ENCODE results near the gene EHD1.

Gene EHD1

DNA sequence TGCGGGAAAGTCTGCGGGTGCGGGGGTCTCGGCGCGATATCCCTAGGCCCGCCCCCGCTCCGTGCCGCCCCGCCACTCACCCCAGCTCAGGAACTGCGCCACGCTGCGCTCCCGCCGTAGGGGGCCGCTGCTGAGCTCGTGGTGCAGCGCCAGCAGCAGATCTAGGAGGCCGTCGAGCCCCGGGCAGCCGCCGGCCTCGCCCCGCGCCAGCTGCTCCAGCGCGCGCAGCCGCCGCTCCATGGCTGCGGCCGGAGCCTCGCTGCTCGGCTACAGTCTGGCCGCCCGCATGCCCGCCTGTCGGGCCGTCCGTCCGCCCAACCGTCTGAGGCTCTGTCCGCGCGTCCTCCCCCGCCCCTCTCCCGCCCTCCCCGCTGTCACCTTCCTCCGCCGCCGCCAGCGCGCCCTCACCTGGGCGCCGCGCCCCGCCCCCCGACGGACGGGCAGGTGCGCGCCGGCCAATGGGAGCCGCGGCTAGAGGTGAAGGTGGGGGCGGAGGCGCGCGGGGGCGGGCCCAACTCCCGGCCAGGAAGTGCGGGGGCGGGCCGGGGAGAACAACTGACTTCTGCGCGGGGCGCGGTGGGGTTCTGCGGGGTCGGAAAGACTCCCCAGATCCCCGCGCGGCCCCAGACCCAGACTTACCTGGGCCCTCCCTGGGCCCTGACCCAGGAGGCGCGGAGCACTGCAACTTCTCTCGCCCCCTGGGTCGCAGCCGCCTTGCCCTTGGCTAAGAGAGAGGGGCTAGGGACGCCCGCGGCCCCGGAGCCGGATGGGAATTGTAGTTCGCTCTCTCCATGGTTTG, 33.9 kb downstream of the EHD1 start, which contains the start of gene CDC42BPG:
Gene CDC42BPG, minus strand, starts transcription at position 324 of the 799 bp plus-strand sequence. Its CDS starts 84 bp downstream, at position 240.
- DNase-seq (peak; percentile 71), ATAC-seq (peak; percentile 60)
- H3K27ac Mint-ChIP-seq, result peak within 1 kb of the TSS; percentile 32
- H3K27me3 Mint-ChIP-seq, result no peaks in the 10 kb centered on the region
- H3K9me3 Mint-ChIP-seq, result no peaks in the 10 kb centered on the region
- H3K36me3 Mint-ChIP-seq (ENCODE audit: low read depth), result no peaks in the 10 kb centered on the region
- H3K4me3 Mint-ChIP-seq, result peak within 1 kb of the TSS; percentile 58
- H3K4me1 Mint-ChIP-seq, result peaks cover 35% of the 10 kb centered on the region

DNA sequence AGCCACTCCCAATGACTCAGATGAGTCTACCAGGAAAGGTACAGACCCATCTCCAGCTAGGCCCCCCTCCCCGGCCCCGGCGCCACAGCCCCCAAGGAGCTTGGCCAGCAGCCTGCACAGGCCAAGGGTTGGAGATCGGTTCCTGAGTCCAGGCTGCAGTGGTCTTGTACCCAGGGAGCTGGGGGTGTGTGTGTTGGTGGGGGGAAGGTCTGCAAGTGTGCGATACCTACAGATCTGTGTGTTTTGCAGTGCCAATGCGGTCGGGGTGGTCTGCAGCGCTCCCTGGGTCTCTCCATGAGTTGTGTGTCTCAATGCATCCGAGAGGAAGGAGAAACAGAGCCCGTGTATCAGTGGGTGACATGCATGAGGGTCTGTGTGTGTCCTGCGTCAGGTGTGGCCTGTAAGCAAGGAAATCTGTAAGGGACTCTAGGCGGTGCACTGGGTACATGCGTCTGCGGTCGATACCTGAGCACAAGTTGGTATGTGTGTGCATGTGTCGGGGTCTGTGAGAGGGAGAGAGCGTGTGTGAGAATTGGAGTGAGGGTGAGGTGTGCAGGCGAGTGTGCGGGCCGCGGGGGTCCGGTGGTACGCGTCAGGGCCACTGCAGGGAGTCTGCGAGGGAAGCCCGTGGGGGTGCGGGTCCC, 34.6 kb downstream of the EHD1 start:
- H3K4me3 Mint-ChIP-seq, result peak overlapping the region; percentile 58
- no peak for DNase-seq
- no peak for ATAC-seq
- H3K27ac Mint-ChIP-seq, result peak overlapping the region; percentile 32
- H3K36me3 Mint-ChIP-seq (ENCODE audit: low read depth), result no peaks in the 10 kb centered on the region
- H3K9me3 Mint-ChIP-seq, result no peaks in the 10 kb centered on the region
- H3K27me3 Mint-ChIP-seq, result no peaks in the 10 kb centered on the region
- peaks cover 28% of the 10 kb centered on the region for H3K4me1 Mint-ChIP-seq

- Mint-ChIP-seq H3K4me3 (no peak overlapping the region), H3K9me3 (no peaks in the 10 kb centered on the region), H3K27me3 (no peaks in the 10 kb centered on the region), H3K36me3 (ENCODE audit: low read depth) (no peaks in the 10 kb centered on the region), H3K27ac (no peak overlapping the region), H3K4me1 (peaks cover 20% of the 10 kb centered on the region)
- DNase-seq (no peak), ATAC-seq (no peak)
These were observed 35.4 kb downstream of the EHD1 start for GRCh38 chr11:64842851-64843685.

DNA sequence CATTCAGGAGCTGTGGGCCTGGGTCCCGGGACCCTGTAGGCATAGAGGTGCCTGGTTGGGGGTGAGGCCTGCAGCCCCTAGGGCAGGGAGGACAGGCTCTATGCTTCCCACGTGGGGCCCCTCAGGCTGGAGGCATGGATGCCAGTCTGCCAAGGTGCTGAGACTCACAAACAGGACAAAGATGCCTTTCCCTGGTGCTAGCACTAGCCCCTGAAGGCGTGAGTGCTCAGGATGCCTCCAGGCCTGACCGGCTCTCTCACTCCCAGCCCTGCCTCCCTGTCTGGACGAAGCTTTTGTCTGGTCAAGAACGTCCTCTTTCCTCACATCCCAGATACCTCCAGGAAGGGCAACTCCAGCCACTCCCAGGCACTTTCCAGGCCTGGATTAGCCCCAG, 36.1 kb downstream of the EHD1 start:
- H3K4me3 Mint-ChIP-seq, result no peak overlapping the region
- H3K9me3 Mint-ChIP-seq, result no peaks in the 10 kb centered on the region
- no peaks in the 10 kb centered on the region for H3K27me3 Mint-ChIP-seq
- H3K36me3 Mint-ChIP-seq (ENCODE audit: low read depth), result no peaks in the 10 kb centered on the region
- DNase-seq (no peak), ATAC-seq (no peak)
- peaks cover 16% of the 10 kb centered on the region for H3K4me1 Mint-ChIP-seq
- H3K27ac Mint-ChIP-seq, result no peak overlapping the region

DNA sequence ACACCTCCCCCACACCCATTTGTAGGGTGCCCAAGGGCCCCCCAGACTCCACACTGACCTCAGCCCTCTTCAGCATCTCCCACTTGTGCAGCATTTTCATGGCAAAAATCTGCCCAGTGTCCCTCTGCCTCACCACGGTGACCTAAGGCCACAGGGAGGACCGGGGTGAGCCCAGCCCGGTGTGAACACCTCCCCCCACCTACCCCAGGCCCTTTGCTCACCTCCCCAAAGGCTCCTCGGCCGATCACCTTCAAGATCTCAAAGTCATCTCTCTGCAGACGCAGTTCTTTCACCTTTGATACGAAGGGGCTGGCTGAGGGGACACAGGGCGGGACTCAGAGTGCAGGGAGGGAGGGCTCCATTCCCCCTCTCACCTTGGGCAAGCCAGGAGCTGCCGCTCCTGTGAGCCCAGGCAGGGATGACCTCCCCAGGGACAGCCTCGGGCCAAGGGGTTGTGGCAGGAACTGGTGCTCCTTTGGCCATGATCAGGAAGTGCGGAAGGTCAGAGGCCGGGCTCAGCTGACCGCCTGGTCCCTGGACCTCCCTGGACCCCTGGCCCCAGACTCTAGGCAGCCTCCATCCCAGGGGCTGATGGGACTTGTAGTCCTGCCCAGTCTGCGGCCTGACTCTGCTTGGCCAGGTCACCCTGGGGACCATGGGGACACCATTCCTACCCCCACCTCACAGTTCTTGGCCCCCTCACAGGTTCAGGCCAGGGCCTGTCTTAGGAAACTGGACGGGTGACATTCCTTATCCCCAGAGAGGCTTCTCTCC, 36.6 kb downstream of the EHD1 start:
- no peak for ATAC-seq
- Mint-ChIP-seq H3K4me1 (peaks cover 13% of the 10 kb centered on the region), H3K27ac (no peak overlapping the region), H3K9me3 (no peaks in the 10 kb centered on the region), H3K36me3 (ENCODE audit: low read depth) (no peaks in the 10 kb centered on the region), H3K27me3 (no peaks in the 10 kb centered on the region), H3K4me3 (no peak overlapping the region)
- no peak for DNase-seq

DNA sequence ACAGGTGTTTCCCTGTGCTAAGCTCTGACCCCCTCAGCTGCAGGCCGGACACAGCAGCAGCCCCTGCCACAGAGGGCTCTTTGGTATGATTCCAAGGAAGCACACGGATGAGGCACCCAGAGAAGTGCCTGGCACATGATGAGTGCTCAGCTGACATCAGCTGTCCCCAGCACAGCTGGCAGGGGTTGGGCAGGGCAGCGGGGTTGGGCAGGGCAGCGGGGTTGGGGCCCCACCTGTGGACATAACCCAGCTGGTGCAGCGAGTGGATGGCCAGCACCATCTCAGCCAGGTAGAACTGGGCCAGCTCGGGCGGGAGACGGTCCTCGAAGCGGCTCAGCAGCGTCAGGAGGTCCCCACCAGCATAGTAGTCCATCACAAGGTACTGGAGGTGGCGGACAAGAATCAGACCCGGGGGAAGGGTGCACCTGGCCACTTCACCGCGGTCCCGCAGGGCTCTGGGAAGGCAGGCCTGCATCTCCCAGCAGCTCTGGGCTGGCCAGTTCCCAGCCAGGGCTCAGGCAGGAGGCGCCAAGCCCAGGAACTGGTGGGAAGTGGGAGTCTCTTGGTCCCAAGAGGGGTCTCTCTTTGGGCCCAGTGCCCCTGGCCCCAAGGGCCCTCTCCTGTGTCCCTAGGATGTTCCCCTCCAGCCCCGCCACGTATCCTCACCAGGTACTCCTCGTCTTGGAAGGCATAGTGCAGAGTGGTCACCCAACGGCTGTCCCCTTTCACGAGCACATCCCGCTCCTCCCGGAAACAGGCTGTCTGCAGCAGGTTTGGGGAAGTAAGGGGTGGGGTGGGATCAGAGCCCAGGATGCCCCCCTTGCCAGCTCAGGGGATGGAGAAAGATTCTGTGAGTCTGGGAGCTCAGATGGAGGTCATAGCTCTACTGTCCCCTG, 38.3 kb downstream of the EHD1 start:
- Mint-ChIP-seq H3K27me3 (no peaks in the 10 kb centered on the region), H3K36me3 (ENCODE audit: low read depth) (no peaks in the 10 kb centered on the region), H3K4me1 (peaks cover 10% of the 10 kb centered on the region), H3K27ac (no peak overlapping the region), H3K4me3 (no peak overlapping the region), H3K9me3 (no peaks in the 10 kb centered on the region)
- ATAC-seq (no peak), DNase-seq (no peak)

GRCh38 chr11:64839335-64839734, 39.1 kb downstream of the EHD1 start:
- H3K27ac Mint-ChIP-seq, result no peak overlapping the region
- H3K4me1 Mint-ChIP-seq, result peaks cover 8% of the 10 kb centered on the region
- DNase-seq (no peak), ATAC-seq (no peak)
- no peaks in the 10 kb centered on the region for H3K9me3 Mint-ChIP-seq
- no peaks in the 10 kb centered on the region for H3K27me3 Mint-ChIP-seq
- no peak overlapping the region for H3K4me3 Mint-ChIP-seq
- H3K36me3 Mint-ChIP-seq (ENCODE audit: low read depth), result no peaks in the 10 kb centered on the region

DNA sequence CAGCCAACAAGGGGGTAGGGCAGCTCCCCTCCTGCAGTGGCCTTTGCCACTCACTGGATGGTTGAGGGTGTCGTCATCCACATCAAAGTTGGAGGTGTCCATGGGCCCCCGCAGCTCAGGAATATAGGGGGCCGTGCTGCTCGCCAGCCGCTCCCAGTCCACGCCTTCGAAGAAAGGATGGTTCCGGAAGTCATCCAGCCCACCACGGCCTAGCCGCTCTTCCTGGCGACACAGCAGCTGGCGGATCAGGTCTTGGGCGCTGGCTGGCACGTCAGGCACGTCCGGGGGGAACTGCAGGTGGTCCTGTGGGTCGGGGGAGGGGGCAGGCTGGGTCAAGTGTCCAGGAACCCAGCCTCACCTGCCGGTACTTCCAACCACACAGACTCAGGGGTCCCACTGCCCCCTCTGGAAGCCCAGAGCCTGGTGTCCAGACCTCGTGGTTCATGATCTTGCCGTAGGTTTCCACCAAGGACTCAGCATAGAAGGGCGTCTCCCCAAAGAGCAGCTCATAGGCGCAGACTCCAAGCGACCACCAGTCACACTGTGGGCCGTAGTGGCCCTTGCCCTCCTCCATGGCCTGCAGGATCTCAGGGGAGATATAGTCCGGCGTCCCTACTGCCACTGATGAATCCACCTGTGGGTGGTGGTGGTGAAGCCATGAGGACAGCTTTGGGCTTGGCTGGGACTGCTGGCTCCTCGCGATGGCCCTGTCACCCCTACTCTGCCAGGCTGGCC, 39.7 kb downstream of the EHD1 start:
- H3K27me3 Mint-ChIP-seq, result no peaks in the 10 kb centered on the region
- H3K9me3 Mint-ChIP-seq, result no peaks in the 10 kb centered on the region
- no peaks in the 10 kb centered on the region for H3K36me3 Mint-ChIP-seq (ENCODE audit: low read depth)
- ATAC-seq (no peak), DNase-seq (no peak)
- peaks cover 6% of the 10 kb centered on the region for H3K4me1 Mint-ChIP-seq
- no peak overlapping the region for H3K4me3 Mint-ChIP-seq
- H3K27ac Mint-ChIP-seq, result no peak overlapping the region

GRCh38 chr11:64837887-64838351, 40.5 kb downstream of the EHD1 start:
- peaks cover under 1% of the 10 kb centered on the region for H3K4me1 Mint-ChIP-seq
- H3K27me3 Mint-ChIP-seq, result no peaks in the 10 kb centered on the region
- no peak for ATAC-seq
- no peaks in the 10 kb centered on the region for H3K9me3 Mint-ChIP-seq
- no peaks in the 10 kb centered on the region for H3K36me3 Mint-ChIP-seq (ENCODE audit: low read depth)
- no peak overlapping the region for H3K27ac Mint-ChIP-seq
- DNase-seq, result no peak
- no peak overlapping the region for H3K4me3 Mint-ChIP-seq

- H3K4me1 Mint-ChIP-seq, result no peaks in the 10 kb centered on the region
- H3K9me3 Mint-ChIP-seq, result no peaks in the 10 kb centered on the region
- no peak overlapping the region for H3K4me3 Mint-ChIP-seq
- no peak for DNase-seq
- ATAC-seq, result no peak
- no peak overlapping the region for H3K27ac Mint-ChIP-seq
- no peaks in the 10 kb centered on the region for H3K27me3 Mint-ChIP-seq
- H3K36me3 Mint-ChIP-seq (ENCODE audit: low read depth), result no peaks in the 10 kb centered on the region
These were observed 41.9 kb downstream of the EHD1 start for GRCh38 chr11:64836448-64837072.

DNA sequence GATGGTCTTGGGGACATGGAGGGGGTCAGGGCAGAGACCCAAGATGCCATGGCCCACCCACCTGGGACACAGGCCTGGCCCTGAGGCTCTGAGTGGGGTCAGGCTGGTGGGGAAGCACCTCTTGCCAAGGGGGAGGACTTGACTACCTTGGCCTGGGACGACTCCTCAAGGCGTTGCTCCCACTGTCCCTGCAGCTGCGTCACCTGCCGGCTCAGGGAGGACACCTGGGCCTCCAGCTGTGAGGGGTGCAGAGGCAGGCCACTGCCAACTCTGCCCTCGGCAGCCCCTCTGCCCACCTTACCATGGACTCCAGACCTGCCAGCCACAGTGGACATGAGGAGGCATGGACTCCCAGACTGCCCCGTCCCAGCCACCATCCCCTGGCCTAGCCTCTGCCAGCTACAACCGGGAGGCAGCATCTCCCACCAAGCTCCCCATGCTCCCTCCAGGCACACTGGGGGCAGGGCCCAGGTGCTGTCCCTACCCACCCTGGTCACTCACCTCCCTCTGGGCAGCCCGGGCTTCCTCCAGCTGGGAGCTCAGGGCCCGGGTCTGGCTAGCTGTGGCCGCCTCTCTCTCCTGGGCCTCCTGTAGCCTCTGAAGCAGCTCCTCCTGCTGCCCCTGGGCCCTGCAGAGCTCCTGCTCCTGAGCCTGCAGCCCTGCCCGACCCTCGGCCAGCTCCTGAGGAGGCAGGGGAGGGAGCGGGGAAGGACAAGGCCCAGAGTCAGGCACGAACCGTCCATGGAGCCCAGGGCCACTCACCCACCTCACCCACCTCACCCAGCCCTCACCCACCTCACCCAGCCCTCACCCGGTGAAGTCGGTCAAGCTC, 42.6 kb downstream of the EHD1 start:
- H3K9me3 Mint-ChIP-seq, result no peaks in the 10 kb centered on the region
- H3K27me3 Mint-ChIP-seq, result no peaks in the 10 kb centered on the region
- no peak overlapping the region for H3K4me3 Mint-ChIP-seq
- no peak for ATAC-seq
- no peaks in the 10 kb centered on the region for H3K4me1 Mint-ChIP-seq
- no peaks in the 10 kb centered on the region for H3K36me3 Mint-ChIP-seq (ENCODE audit: low read depth)
- no peak overlapping the region for H3K27ac Mint-ChIP-seq
- no peak for DNase-seq
